CD4-positive, alpha-beta T cell treated with Interleukin-10 for 1 hour (primary cell): ENCODE results near the gene CNTNAP2.
"Not testable (repeated sequence)": the region's sequence is repeated elsewhere in the genome, so short reads cannot be mapped to it uniquely, and the experiment has no call there.

Source experiments
- DNase-seq: peaks from one replicate; pipeline ENCODE4 v3.0.0-alpha.2; 2020

Gene CNTNAP2

GRCh38 chr7:148060724-148061123, 1944.1 kb downstream of the CNTNAP2 start:
- DNase-seq: no peak

- DNase-seq: not testable (repeated sequence)
Measured at GRCh38 chr7:148078111-148078510, 1961.5 kb downstream of the CNTNAP2 start.

GRCh38 chr7:148079206-148080080, 1962.8 kb downstream of the CNTNAP2 start:
- DNase-seq: no peak

- DNase-seq: no peak
Measured at GRCh38 chr7:148083448-148083847, 1966.8 kb downstream of the CNTNAP2 start.

- no peak for DNase-seq
Measured at GRCh38 chr7:148084138-148084537, 1967.5 kb downstream of the CNTNAP2 start.

- no peak for DNase-seq
Measured at GRCh38 chr7:148091882-148092281, 1975.3 kb downstream of the CNTNAP2 start.

GRCh38 chr7:148093375-148094166, 1977.0 kb downstream of the CNTNAP2 start:
- no peak for DNase-seq

- DNase-seq: no peak
Measured at GRCh38 chr7:148095066-148095465, 1978.5 kb downstream of the CNTNAP2 start.

- DNase-seq: no peak
Measured at GRCh38 chr7:148104136-148104716, 1987.6 kb downstream of the CNTNAP2 start.

- no peak for DNase-seq
Measured at GRCh38 chr7:148104924-148105323, 1988.3 kb downstream of the CNTNAP2 start.

GRCh38 chr7:148105853-148106252, 1989.3 kb downstream of the CNTNAP2 start:
- DNase-seq: no peak

- DNase-seq: no peak
Measured at GRCh38 chr7:148107443-148108127, 1991.0 kb downstream of the CNTNAP2 start.

- no peak for DNase-seq
Measured at GRCh38 chr7:148108381-148108780, 1991.8 kb downstream of the CNTNAP2 start.

GRCh38 chr7:148110097-148110868, 1993.7 kb downstream of the CNTNAP2 start:
- no peak for DNase-seq

- no peak for DNase-seq
Measured at GRCh38 chr7:148114804-148115203, 1998.2 kb downstream of the CNTNAP2 start.

- no peak for DNase-seq
Measured at GRCh38 chr7:148115308-148115707, 1998.7 kb downstream of the CNTNAP2 start.

GRCh38 chr7:148116195-148116594, 1999.6 kb downstream of the CNTNAP2 start:
- no peak for DNase-seq

- DNase-seq: no peak
Measured at GRCh38 chr7:148116829-148117403, 2000.3 kb downstream of the CNTNAP2 start.

GRCh38 chr7:148118371-148118770, 2001.8 kb downstream of the CNTNAP2 start:
- no peak for DNase-seq

GRCh38 chr7:148121401-148121800, 2004.8 kb downstream of the CNTNAP2 start:
- DNase-seq: no peak

- DNase-seq: no peak
Measured at GRCh38 chr7:148121847-148122246, 2005.2 kb downstream of the CNTNAP2 start.

- no peak for DNase-seq
Measured at GRCh38 chr7:148124477-148124876, 2007.9 kb downstream of the CNTNAP2 start.
